ENCODE results near the gene DCC.
A peak's percentile ranks its signal among the peaks of the same experiment; 100 is the strongest.

DCC gene

GRCh38 chr18:53153281-53153680 lies 813.3 kb downstream of the DCC start:
- H3K4me3 ChIP-seq (ENCODE audit: low read depth, low read length) = no peak overlapping the region
- TF ChIP-seq CTCF (IDR thresholded peaks at IDR 0.05; ENCODE audit: low read depth, low read length) = peak; percentile 26
- DNase-seq (ENCODE audit: low read depth, low spot score) = no peak
- in situ Hi-C loops (cut with HindIII; ENCODE audit: low sequenced_read_pairs) = no loop called here

- DNase-seq (ENCODE audit: low read depth, low spot score) = no peak
- in situ Hi-C loops (cut with HindIII; ENCODE audit: low sequenced_read_pairs) = no loop called here
- no peak for TF ChIP-seq CTCF (IDR thresholded peaks at IDR 0.05; ENCODE audit: low read depth, low read length)
- no peak overlapping the region for H3K4me3 ChIP-seq (ENCODE audit: low read depth, low read length)
Observed at GRCh38 chr18:53153800-53154199, 813.8 kb downstream of the DCC start.

DNA sequence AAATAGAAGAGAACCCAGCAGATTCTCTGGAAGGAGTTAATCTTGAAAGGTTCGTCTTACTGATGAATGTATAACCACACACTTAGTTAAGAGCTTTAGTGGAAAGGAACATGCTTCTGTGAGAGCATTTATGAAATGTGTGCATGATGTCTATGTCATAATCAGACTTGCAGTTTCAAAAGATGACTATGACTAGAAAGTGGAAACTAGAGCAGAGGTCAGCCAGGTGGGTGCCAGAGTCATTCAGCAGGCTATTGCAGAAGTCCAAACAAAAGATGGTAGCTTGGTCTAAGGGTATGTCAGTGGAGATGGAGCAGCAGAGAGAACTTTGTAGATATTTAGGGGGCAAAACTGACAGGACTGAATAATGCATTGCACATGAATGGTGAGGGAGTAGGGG lies 825.8 kb downstream of the DCC start:
- no peak overlapping the region for H3K4me3 ChIP-seq (ENCODE audit: low read depth, low read length)
- TF ChIP-seq CTCF (IDR thresholded peaks at IDR 0.05; ENCODE audit: low read depth, low read length) = no peak
- in situ Hi-C loops (cut with HindIII; ENCODE audit: low sequenced_read_pairs) = no loop called here
- DNase-seq (ENCODE audit: low read depth, low spot score) = no peak

GRCh38 chr18:53169346-53169745 lies 829.3 kb downstream of the DCC start:
- no peak for TF ChIP-seq CTCF (IDR thresholded peaks at IDR 0.05; ENCODE audit: low read depth, low read length)
- no peak overlapping the region for H3K4me3 ChIP-seq (ENCODE audit: low read depth, low read length)
- no peak for DNase-seq (ENCODE audit: low read depth, low spot score)
- in situ Hi-C loops (cut with HindIII; ENCODE audit: low sequenced_read_pairs) = no loop called here

DNA sequence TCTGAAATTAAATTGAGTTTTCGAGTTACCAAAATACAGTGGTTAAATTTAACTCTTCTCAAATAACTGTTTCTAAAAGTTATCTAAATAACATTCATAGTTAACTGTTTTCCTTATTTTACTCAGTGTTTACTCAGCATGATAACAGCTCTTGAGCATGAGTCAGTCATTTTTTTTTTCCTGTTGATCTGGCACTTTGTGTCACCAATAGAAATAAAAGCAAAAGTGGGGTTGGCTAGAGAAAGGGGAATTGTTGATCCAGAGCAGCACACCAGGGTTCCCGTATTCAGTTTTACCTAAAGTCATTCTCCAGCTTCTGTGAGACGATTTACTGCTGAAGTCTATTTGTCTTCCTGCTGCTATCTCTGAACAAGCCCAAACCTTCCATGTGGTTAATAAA lies 851.6 kb downstream of the DCC start:
- TF ChIP-seq CTCF (IDR thresholded peaks at IDR 0.05; ENCODE audit: low read depth, low read length) = no peak
- H3K4me3 ChIP-seq (ENCODE audit: low read depth, low read length) = no peak overlapping the region
- peak; percentile 9 for DNase-seq (ENCODE audit: low read depth, low spot score)
- in situ Hi-C loops (cut with HindIII; ENCODE audit: low sequenced_read_pairs) = no loop called here

DNA sequence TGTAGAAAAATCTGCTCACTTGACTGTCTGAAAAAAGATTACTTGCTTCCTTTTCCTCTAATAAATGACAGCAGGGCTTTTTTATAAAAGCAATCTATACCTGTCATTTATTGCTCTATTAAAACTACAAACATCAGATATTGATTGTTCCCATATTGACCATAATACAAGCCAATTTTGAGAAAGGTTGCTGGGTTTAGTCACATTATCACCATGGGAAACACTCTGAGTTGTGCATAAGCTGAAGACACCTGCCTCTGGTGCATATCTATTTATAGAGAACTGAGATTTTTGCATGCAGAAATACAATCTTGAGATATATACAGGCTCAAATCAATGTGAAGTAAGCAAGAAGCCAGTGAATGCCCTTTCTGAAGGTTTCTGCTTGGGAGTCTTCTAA lies 853.9 kb downstream of the DCC start:
- H3K4me3 ChIP-seq (ENCODE audit: low read depth, low read length) = no peak overlapping the region
- in situ Hi-C loops (cut with HindIII; ENCODE audit: low sequenced_read_pairs) = no loop called here
- TF ChIP-seq CTCF (IDR thresholded peaks at IDR 0.05; ENCODE audit: low read depth, low read length) = no peak
- DNase-seq (ENCODE audit: low read depth, low spot score) = no peak

DNA sequence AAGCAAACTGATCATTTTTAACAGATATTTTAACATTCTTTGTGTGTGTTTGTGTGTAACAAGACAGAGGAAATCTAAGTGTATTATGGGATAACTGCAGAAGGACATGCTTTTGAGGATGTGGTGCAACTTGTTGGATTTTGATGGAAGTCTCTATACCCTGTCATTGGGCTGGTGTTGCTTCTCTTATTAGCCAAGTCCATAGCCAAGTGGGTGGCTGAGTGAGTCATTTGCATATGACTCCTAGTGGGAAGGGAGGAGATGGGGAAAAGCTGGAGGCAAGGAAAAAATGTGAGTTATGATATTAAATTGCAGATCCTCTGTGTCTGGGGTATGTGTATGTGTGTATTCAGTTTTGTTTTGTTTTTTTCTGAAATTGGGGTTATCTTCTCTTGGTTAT lies 879.9 kb downstream of the DCC start:
- DNase-seq (ENCODE audit: low read depth, low spot score) = no peak
- no peak overlapping the region for H3K4me3 ChIP-seq (ENCODE audit: low read depth, low read length)
- in situ Hi-C loops (cut with HindIII; ENCODE audit: low sequenced_read_pairs) = no loop called here
- no peak for TF ChIP-seq CTCF (IDR thresholded peaks at IDR 0.05; ENCODE audit: low read depth, low read length)
